ENCODE data around the gene LRBA. TPM values are rescaled to one million over a fixed set of nuclear protein-coding genes. Genes with fewer than 3 reads are reported as not detected.

LRBA gene
- polyA plus RNA-seq, 1 donor, result 52.8 TPM

DNA sequence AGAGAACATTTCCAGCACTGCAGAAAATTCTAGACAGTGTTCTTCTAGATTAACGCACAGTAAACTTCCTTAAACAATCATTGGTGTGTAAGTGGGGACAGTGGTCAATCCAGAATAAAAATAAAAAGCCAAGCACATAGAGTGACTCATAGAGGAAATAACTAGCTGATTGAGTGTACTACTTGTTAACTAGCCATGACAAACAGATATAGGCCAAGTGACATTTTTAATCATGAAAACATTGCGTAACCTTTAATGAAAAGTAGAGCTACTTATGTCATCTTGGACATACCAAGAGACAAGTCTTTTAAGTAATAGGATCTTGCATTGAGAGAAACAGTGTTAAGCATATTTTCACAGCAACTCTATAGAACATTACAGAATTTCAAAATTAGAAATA, 667.0 kb downstream of the LRBA start:
- WGBS (ENCODE audit: insufficient coverage, low lambda C conversion rate), result 100% methylated on average over 1 of the region's 2 CpGs
- DNase-seq, result no peak
- H3K27me3 ChIP-seq (ENCODE audit: control insufficient read depth, insufficient read depth, low read length), result no peaks in the 10 kb centered on the region

GRCh38 chr4:150345207-150345744, 669.8 kb downstream of the LRBA start:
- H3K27ac ChIP-seq (ENCODE audit: low read length), result no peak overlapping the region
- no peaks in the 10 kb centered on the region for H3K27me3 ChIP-seq (ENCODE audit: control insufficient read depth, insufficient read depth, low read length)
- peaks cover 5% of the 10 kb centered on the region for H3K36me3 ChIP-seq (ENCODE audit: control insufficient read depth, insufficient read depth, low read length)
- WGBS (ENCODE audit: insufficient coverage, low lambda C conversion rate), result 92% methylated on average over 2 of the region's 3 CpGs
- H3K4me3 ChIP-seq (ENCODE audit: low read length), result no peak overlapping the region
- DNase-seq, result no peak
- H3K4me1 ChIP-seq (ENCODE audit: control insufficient read depth, insufficient read depth, low read length), result no peaks in the 10 kb centered on the region
- H3K9me3 ChIP-seq (ENCODE audit: control insufficient read depth, low read depth, low read length), result no peaks in the 10 kb centered on the region

More for the DNA sequence above, 667.0 kb downstream of the LRBA start:
- H3K27ac ChIP-seq (ENCODE audit: low read length), result no peak overlapping the region
- H3K9me3 ChIP-seq (ENCODE audit: control insufficient read depth, low read depth, low read length), result no peaks in the 10 kb centered on the region
- peaks cover 5% of the 10 kb centered on the region for H3K36me3 ChIP-seq (ENCODE audit: control insufficient read depth, insufficient read depth, low read length)
- H3K4me3 ChIP-seq (ENCODE audit: low read length), result no peak overlapping the region
- H3K4me1 ChIP-seq (ENCODE audit: control insufficient read depth, insufficient read depth, low read length), result no peaks in the 10 kb centered on the region

DNA sequence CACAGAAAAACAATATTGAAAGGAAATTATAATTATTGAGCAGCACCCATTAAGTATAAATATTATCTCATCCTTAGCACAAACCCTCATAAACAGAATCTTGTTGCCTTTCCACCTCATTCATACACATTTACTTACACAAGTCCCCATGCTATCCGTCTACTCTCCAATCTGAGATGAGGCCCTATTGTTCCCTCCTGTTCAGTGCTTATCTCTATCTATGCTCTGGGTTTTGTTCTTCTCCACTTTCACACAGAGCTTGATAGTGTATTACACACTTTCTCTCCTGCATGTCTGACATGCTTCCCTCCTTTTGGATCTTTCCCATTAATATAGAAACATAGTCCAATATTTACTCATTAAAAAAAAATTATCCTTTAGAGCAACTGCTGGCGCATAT, 671.3 kb downstream of the LRBA start:
- 90% methylated on average over 2 of the region's 2 CpGs for WGBS (ENCODE audit: insufficient coverage, low lambda C conversion rate)

DNA sequence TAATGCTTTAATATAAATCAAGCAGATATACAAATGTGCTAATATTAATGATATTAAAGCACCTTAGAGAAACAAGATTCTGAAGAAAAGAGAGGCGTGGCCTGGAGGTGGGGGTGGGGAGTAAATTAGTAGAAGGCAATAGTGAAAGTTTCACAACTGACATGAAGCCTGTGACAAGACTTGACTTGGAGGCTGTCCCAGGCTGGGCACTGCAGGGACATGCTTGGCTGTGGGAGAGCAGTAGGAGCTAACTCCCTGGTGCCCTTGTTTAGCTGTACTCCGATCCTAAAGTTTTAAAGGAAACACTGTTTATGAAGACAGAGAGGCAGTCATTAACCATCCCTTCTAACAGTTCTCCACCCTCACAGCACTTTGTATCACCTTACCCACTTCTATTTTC, 672.1 kb downstream of the LRBA start:
- Histone ChIP-seq H3K27ac (ENCODE audit: low read length) (no peak overlapping the region), H3K27me3 (ENCODE audit: control insufficient read depth, insufficient read depth, low read length) (no peaks in the 10 kb centered on the region), H3K36me3 (ENCODE audit: control insufficient read depth, insufficient read depth, low read length) (peaks cover 5% of the 10 kb centered on the region), H3K4me3 (ENCODE audit: low read length) (no peak overlapping the region), H3K4me1 (ENCODE audit: control insufficient read depth, insufficient read depth, low read length) (no peaks in the 10 kb centered on the region), H3K9me3 (ENCODE audit: control insufficient read depth, low read depth, low read length) (no peaks in the 10 kb centered on the region)
- no peak for DNase-seq
- WGBS (ENCODE audit: insufficient coverage, low lambda C conversion rate), result no CpG with 5 or more reads among the region's 2 CpGs

More for the DNA sequence above, 671.3 kb downstream of the LRBA start:
- Histone ChIP-seq H3K9me3 (ENCODE audit: control insufficient read depth, low read depth, low read length) (no peaks in the 10 kb centered on the region), H3K4me3 (ENCODE audit: low read length) (no peak overlapping the region), H3K27ac (ENCODE audit: low read length) (no peak overlapping the region), H3K36me3 (ENCODE audit: control insufficient read depth, insufficient read depth, low read length) (peaks cover 5% of the 10 kb centered on the region), H3K27me3 (ENCODE audit: control insufficient read depth, insufficient read depth, low read length) (no peaks in the 10 kb centered on the region), H3K4me1 (ENCODE audit: control insufficient read depth, insufficient read depth, low read length) (no peaks in the 10 kb centered on the region)
- no peak for DNase-seq

- Histone ChIP-seq H3K27ac (ENCODE audit: low read length) (peak overlapping the region; percentile 9), H3K4me3 (ENCODE audit: low read length) (no peak overlapping the region), H3K36me3 (ENCODE audit: control insufficient read depth, insufficient read depth, low read length) (no peaks in the 10 kb centered on the region), H3K4me1 (ENCODE audit: control insufficient read depth, insufficient read depth, low read length) (no peaks in the 10 kb centered on the region), H3K9me3 (ENCODE audit: control insufficient read depth, low read depth, low read length) (no peaks in the 10 kb centered on the region), H3K27me3 (ENCODE audit: control insufficient read depth, insufficient read depth, low read length) (no peaks in the 10 kb centered on the region)
- 83% methylated on average over 2 of the region's 3 CpGs for WGBS (ENCODE audit: insufficient coverage, low lambda C conversion rate)
- peak; percentile 26 to 54 for DNase-seq
Measured at GRCh38 chr4:150337734-150338133, 677.4 kb downstream of the LRBA start.

DNA sequence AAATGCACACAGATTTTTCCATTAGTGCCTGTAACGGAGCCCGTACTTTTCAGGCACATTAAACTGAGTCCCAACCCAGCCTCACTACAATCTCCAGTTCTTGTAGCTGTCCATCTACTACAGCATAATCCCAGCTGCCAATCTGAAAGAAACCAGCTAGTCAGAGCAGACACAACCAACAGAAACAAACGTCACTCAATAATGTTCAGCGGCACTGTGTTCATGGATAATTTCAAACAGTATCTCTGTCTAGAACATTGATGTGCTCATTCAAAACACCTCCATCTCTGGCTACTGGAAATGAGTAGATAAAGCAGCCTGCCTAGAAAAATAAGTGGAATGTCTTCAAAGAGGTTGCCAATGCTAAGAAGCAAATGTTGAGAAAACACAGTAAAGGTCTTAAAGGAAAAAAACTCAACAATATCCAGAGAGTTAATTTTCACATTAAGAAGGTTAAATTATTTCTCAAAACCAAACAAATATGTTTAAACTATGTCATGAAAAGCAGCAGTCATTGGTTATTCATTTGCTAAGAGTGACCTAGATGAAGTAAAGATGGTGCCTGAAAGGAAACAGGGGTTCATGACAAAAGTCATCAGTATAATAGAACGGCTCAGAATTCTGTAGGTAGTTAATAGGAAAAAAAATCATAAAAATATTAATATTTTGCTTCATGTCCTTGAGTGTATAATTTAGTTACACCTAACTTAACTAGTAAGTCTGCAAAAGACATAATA, 678.2 kb downstream of the LRBA start:
- no peaks in the 10 kb centered on the region for H3K4me1 ChIP-seq (ENCODE audit: control insufficient read depth, insufficient read depth, low read length)
- H3K36me3 ChIP-seq (ENCODE audit: control insufficient read depth, insufficient read depth, low read length), result no peaks in the 10 kb centered on the region
- 91% methylated on average over 1 of the region's 5 CpGs for WGBS (ENCODE audit: insufficient coverage, low lambda C conversion rate)
- H3K27me3 ChIP-seq (ENCODE audit: control insufficient read depth, insufficient read depth, low read length), result no peaks in the 10 kb centered on the region
- no peak overlapping the region for H3K27ac ChIP-seq (ENCODE audit: low read length)
- H3K9me3 ChIP-seq (ENCODE audit: control insufficient read depth, low read depth, low read length), result no peaks in the 10 kb centered on the region
- no peak overlapping the region for H3K4me3 ChIP-seq (ENCODE audit: low read length)
- DNase-seq, result no peak

DNA sequence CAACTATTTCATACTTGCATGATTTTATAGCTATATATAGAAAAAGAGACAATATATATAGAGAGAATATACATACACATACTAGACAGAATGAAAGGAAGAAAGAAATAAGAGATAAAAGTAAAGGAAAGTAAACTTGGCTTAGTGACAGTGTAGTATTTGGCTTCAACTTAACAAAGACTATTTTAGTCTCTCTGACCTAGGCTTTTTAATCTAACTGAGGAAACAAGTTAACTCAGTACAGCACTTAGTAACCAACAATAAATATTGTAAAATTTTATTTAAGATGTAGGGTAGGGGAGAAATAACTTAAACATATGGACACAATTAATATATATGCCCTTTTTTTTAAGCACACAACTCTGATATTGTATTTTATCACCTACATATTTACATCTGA, 682.1 kb downstream of the LRBA start:
- Histone ChIP-seq H3K27ac (ENCODE audit: low read length) (no peak overlapping the region), H3K4me3 (ENCODE audit: low read length) (no peak overlapping the region), H3K9me3 (ENCODE audit: control insufficient read depth, low read depth, low read length) (no peaks in the 10 kb centered on the region), H3K36me3 (ENCODE audit: control insufficient read depth, insufficient read depth, low read length) (no peaks in the 10 kb centered on the region), H3K27me3 (ENCODE audit: control insufficient read depth, insufficient read depth, low read length) (no peaks in the 10 kb centered on the region), H3K4me1 (ENCODE audit: control insufficient read depth, insufficient read depth, low read length) (no peaks in the 10 kb centered on the region)
- DNase-seq, result no peak

GRCh38 chr4:150332086-150332485, 683.0 kb downstream of the LRBA start:
- Histone ChIP-seq H3K27ac (ENCODE audit: low read length) (no peak overlapping the region), H3K27me3 (ENCODE audit: control insufficient read depth, insufficient read depth, low read length) (no peaks in the 10 kb centered on the region), H3K4me1 (ENCODE audit: control insufficient read depth, insufficient read depth, low read length) (no peaks in the 10 kb centered on the region), H3K4me3 (ENCODE audit: low read length) (no peak overlapping the region), H3K9me3 (ENCODE audit: control insufficient read depth, low read depth, low read length) (no peaks in the 10 kb centered on the region), H3K36me3 (ENCODE audit: control insufficient read depth, insufficient read depth, low read length) (no peaks in the 10 kb centered on the region)
- DNase-seq, result no peak

- no peak overlapping the region for H3K4me3 ChIP-seq (ENCODE audit: low read length)
- H3K27me3 ChIP-seq (ENCODE audit: control insufficient read depth, insufficient read depth, low read length), result no peaks in the 10 kb centered on the region
- no peaks in the 10 kb centered on the region for H3K4me1 ChIP-seq (ENCODE audit: control insufficient read depth, insufficient read depth, low read length)
- DNase-seq, result peak; percentile 38 to 69
- H3K36me3 ChIP-seq (ENCODE audit: control insufficient read depth, insufficient read depth, low read length), result peaks cover 5% of the 10 kb centered on the region
- no peaks in the 10 kb centered on the region for H3K9me3 ChIP-seq (ENCODE audit: control insufficient read depth, low read depth, low read length)
- no peak overlapping the region for H3K27ac ChIP-seq (ENCODE audit: low read length)
Measured at GRCh38 chr4:150329373-150329772, 685.7 kb downstream of the LRBA start.

DNA sequence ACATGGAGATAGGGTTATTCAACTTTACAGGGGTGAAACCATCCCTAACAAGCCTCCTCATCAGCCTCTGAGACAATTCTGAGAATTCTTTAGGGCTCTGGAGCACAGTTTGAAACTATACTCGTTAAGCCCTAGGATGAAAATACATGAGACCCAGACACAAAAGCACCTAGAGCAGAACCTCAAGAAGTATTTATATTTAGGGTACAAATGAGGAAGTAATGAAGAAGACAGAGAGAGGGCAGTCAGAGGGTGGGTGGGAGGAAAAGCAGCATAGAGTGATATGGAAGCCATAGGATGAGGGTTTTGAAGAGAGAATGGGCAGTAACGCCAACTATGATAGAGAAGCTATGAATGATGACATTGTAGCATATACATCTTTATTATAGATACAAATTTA, 686.6 kb downstream of the LRBA start:
- no peak for DNase-seq
- Histone ChIP-seq H3K27ac (ENCODE audit: low read length) (no peak overlapping the region), H3K27me3 (ENCODE audit: control insufficient read depth, insufficient read depth, low read length) (no peaks in the 10 kb centered on the region), H3K4me3 (ENCODE audit: low read length) (no peak overlapping the region), H3K36me3 (ENCODE audit: control insufficient read depth, insufficient read depth, low read length) (peaks cover 5% of the 10 kb centered on the region), H3K9me3 (ENCODE audit: control insufficient read depth, low read depth, low read length) (no peaks in the 10 kb centered on the region), H3K4me1 (ENCODE audit: control insufficient read depth, insufficient read depth, low read length) (no peaks in the 10 kb centered on the region)
- 86% methylated on average over 1 of the region's 2 CpGs for WGBS (ENCODE audit: insufficient coverage, low lambda C conversion rate)

DNA sequence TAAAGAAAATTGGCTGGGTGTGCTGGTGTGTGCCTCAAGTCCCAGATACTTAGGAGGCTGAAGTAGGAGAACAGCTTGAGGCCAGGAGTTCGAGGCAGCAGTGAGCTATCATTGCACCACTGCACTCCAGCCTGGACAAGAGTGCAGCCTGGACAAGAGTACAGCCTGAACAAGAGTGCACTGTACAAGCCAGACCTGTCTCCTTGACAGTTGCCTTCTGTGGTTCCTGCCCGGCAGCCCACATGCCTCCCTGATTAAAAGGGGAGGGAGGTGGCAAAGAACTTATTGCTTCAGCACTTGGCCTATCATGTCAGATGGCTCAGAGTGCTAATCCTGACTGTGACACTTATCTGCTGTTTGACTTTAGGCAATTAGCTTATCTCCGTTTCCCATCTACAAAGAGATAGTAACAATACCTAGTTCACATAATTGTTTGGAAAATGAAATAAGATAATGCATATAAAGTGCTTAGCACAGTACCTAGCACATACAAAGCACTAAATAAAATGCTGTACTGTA, 687.8 kb downstream of the LRBA start:
- Histone ChIP-seq H3K27ac (ENCODE audit: low read length) (no peak overlapping the region), H3K4me1 (ENCODE audit: control insufficient read depth, insufficient read depth, low read length) (no peaks in the 10 kb centered on the region), H3K9me3 (ENCODE audit: control insufficient read depth, low read depth, low read length) (no peaks in the 10 kb centered on the region), H3K4me3 (ENCODE audit: low read length) (no peak overlapping the region), H3K27me3 (ENCODE audit: control insufficient read depth, insufficient read depth, low read length) (no peaks in the 10 kb centered on the region), H3K36me3 (ENCODE audit: control insufficient read depth, insufficient read depth, low read length) (peaks cover 5% of the 10 kb centered on the region)
- 86% methylated on average over 1 of the region's 3 CpGs for WGBS (ENCODE audit: insufficient coverage, low lambda C conversion rate)
- no peak for DNase-seq

Measured in large intestine (tissue), 3 donors.